HEK293T (cell line): ENCODE measurements around the gene NOL9.

ENCODE experiments used
- ELF4 ChIP-seq: fragments of 450-650 bp; IDR thresholded peaks from 2 replicates; pipeline ENCODE4 v1.6.1; 2017; ENCODE audit warnings: antibody characterized with exemption
- FOXA1 ChIP-seq: fragments of 450-650 bp; IDR thresholded peaks from 2 replicates; pipeline ENCODE4 v1.6.1; 2016; ENCODE audit warnings: mild to moderate bottlenecking
- SP1 ChIP-seq: fragments of 450-650 bp; IDR thresholded peaks from 2 replicates; pipeline ENCODE4 v1.6.1; 2017
- ZNF384 ChIP-seq: fragments of 450-650 bp; IDR thresholded peaks from 2 replicates; pipeline ENCODE4 v1.6.1; 2016

- no peak for TF ChIP-seq SP1
- no peak for TF ChIP-seq ZNF384
- TF ChIP-seq ELF4 = no peak
- TF ChIP-seq FOXA1 = no peak
Measured at GRCh38 chr1:6580119-6580592, 25.8 kb upstream of the NOL9 start.
